H1 (cell line): Measurements from ENCODE around the gene ALG1. TPM values are rescaled to one million over a fixed set of nuclear protein-coding genes. Genes with fewer than 3 reads are reported as not detected.
A peak's percentile ranks its signal among the peaks of the same experiment; 100 is the strongest.

Experiments used
- CTCF ChIA-PET: fragments of 300-600 bp; sonication (Branson Sonifier 250); formaldehyde crosslinking; loops from one replicate; lab custom pipeline; 2021; ENCODE audit not compliant: partially characterized antibody; lab: Charles Lee
- POLR2A ChIA-PET: fragments of 300-600 bp; sonication (Branson Sonifier 250); formaldehyde crosslinking; loops from one replicate; lab custom pipeline; 2021; ENCODE audit warnings: inconsistent platforms; ENCODE audit not compliant: partially characterized antibody; lab: Charles Lee
- DNase-seq, 2 experiments: peaks; one replicate each; pipeline versions ENCODE4 v3.0.0 to v3.0.0-alpha.2; 2010 to 2022; ENCODE audit warnings: low spot score in 2 of 2, low read depth in 1 of 2, mixed read lengths in 1 of 2
- FAIRE-seq: peaks from 2 replicates; lab custom pipeline; 2011; peaks lifted over from hg19 to GRCh38; lab: Jason Lieb, UNC
- H2AFZ ChIP-seq: 2 replicates; pipeline ENCODE4 v1.8.1; 2012; ENCODE audit warnings: low read length, inconsistent platforms
- H2AK5ac ChIP-seq: 2 replicates; pipeline ENCODE4 v1.6.1; 2013; ENCODE audit warnings: low read depth, low read length
- H2BK120ac ChIP-seq: replicated peaks from 2 replicates; pipeline ENCODE3; 2013; ENCODE audit warnings: low read depth, low read length, inconsistent platforms
- H2BK12ac ChIP-seq: 2 replicates; pipeline ENCODE4 v1.6.1; 2013; ENCODE audit warnings: low read depth, low read length
- H2BK15ac ChIP-seq: 2 replicates; pipeline ENCODE4 v1.6.1; 2013; ENCODE audit warnings: low read length
- H2BK20ac ChIP-seq: 2 replicates; pipeline ENCODE4 v1.6.1; 2013; ENCODE audit warnings: low read length
- H2BK5ac ChIP-seq: 2 replicates; pipeline ENCODE4 v1.6.1; 2013; ENCODE audit warnings: low read depth, low read length
- H3K14ac ChIP-seq: 2 replicates; pipeline ENCODE4 v1.6.1; 2013; ENCODE audit warnings: inconsistent platforms; ENCODE audit not compliant: insufficient read length
- H3K18ac ChIP-seq: 2 replicates; pipeline ENCODE4 v1.6.1; 2013; ENCODE audit warnings: low read length; ENCODE audit errors: extremely low read depth
- H3K23ac ChIP-seq: 2 replicates; pipeline ENCODE4 v1.6.1; 2013; ENCODE audit warnings: inconsistent platforms; ENCODE audit not compliant: insufficient read length
- H3K23me2 ChIP-seq: 2 replicates; pipeline ENCODE4 v1.6.1; 2013; ENCODE audit warnings: low read depth, low read length
- H3K27ac ChIP-seq: 2 replicates; pipeline ENCODE4 v1.6.1; 2011; ENCODE audit warnings: low read depth, low read length, inconsistent platforms
- H3K27me3 ChIP-seq, 4 experiments: replicated peaks in 1 of 4; 1 replicate in 1 of 4; 2 replicates in 3 of 4; pipeline versions ENCODE4 v1.6.1 to v1.8.1; 2011 to 2013; ENCODE audit warnings: low read length in 3 of 4, mild to moderate bottlenecking in 3 of 4, inconsistent platforms in 2 of 4, mixed read lengths in 2 of 4, moderate library complexity in 1 of 4; ENCODE audit not compliant: control insufficient read depth in 3 of 4, insufficient read depth in 3 of 4; ENCODE audit errors: extremely low read depth in 1 of 4
- H3K36me3 ChIP-seq, 4 experiments: 2 replicates each; pipeline versions ENCODE4 v1.6.1 to v1.8.1; 2011 to 2013; ENCODE audit warnings: mild to moderate bottlenecking in 4 of 4, low read length in 3 of 4, moderate library complexity in 2 of 4, control low read depth in 1 of 4, inconsistent platforms in 1 of 4; ENCODE audit not compliant: insufficient read depth in 4 of 4, control insufficient read depth in 2 of 4
- H3K4ac ChIP-seq: replicated peaks from 2 replicates; pipeline ENCODE3; 2013; ENCODE audit warnings: low read length, low read depth, mixed read lengths, inconsistent platforms; ENCODE audit not compliant: insufficient read length
- H3K4me1 ChIP-seq, 4 experiments: replicated peaks in 1 of 4; 1 replicate in 1 of 4; 2 replicates in 3 of 4; pipeline versions ENCODE4 v1.6.1 to v1.8.1; 2011 to 2013; ENCODE audit warnings: low read length in 3 of 4, inconsistent platforms in 2 of 4, mixed read lengths in 1 of 4; ENCODE audit not compliant: insufficient read depth in 4 of 4, control insufficient read depth in 3 of 4
- H3K4me2 ChIP-seq, 2 experiments: 2 replicates each; pipeline versions ENCODE4 v1.6.1 to v1.8.1; 2011 to 2013; ENCODE audit warnings: low read depth in 2 of 2, low read length in 2 of 2, control low read depth in 1 of 2, inconsistent platforms in 1 of 2, mild to moderate bottlenecking in 1 of 2; ENCODE audit not compliant: insufficient read depth in 1 of 2
- H3K4me3 ChIP-seq, 4 experiments: fragments of 200-600, 300-600 bp in 1 of 4; sonication (generic), shearing (Covaris generic), sonication (Bioruptor Twin) in 1 of 4; 2 replicates each; pipeline versions ENCODE4 v1.5.1 to v1.8.1; 2011 to 2016; ENCODE audit warnings: low read length in 4 of 4, low read depth in 3 of 4, control low read depth in 2 of 4, inconsistent platforms in 2 of 4, mild to moderate bottlenecking in 2 of 4, mixed read lengths in 1 of 4, moderate library complexity in 1 of 4; ENCODE audit not compliant: insufficient read depth in 2 of 4; ENCODE audit errors: extremely low read depth in 1 of 4
- H3K56ac ChIP-seq: replicated peaks from 2 replicates; pipeline ENCODE3; 2013; ENCODE audit warnings: low read depth, mild to moderate bottlenecking, mixed read lengths, low read length, inconsistent platforms; ENCODE audit not compliant: insufficient read length
- H3K79me1 ChIP-seq: 2 replicates; pipeline ENCODE4 v1.6.1; 2013; ENCODE audit warnings: low read depth, low read length, control low read depth
- H3K79me2 ChIP-seq, 2 experiments: 2 replicates each; pipeline versions ENCODE4 v1.6.1 to v1.8.1; 2012 to 2013; ENCODE audit warnings: low read length in 2 of 2, mild to moderate bottlenecking in 2 of 2, inconsistent platforms in 1 of 2; ENCODE audit not compliant: insufficient read depth in 2 of 2, control insufficient read depth in 1 of 2
- H3K9ac ChIP-seq, 4 experiments: replicated peaks in 1 of 4; 1 replicate in 1 of 4; 2 replicates in 3 of 4; pipeline versions ENCODE4 v1.6.1 to v1.8.1; 2011 to 2013; ENCODE audit warnings: low read depth in 3 of 4, low read length in 3 of 4, control low read depth in 2 of 4, mild to moderate bottlenecking in 2 of 4, moderate library complexity in 2 of 4, inconsistent platforms in 1 of 4; ENCODE audit errors: extremely low read depth in 1 of 4
- H3K9me3 ChIP-seq, 2 experiments: 2 replicates each; pipeline versions ENCODE4 v1.6.1 to v1.8.1; 2012 to 2013; ENCODE audit warnings: mild to moderate bottlenecking in 2 of 2, moderate library complexity in 2 of 2, control low read depth in 1 of 2, inconsistent platforms in 1 of 2, low read depth in 1 of 2, low read length in 1 of 2, mixed read lengths in 1 of 2; ENCODE audit not compliant: insufficient read depth in 2 of 2
- H4K20me1 ChIP-seq, 2 experiments: replicated peaks in 1 of 2; 2 replicates each; pipeline versions ENCODE3 to v1.8.1; 2011 to 2013; ENCODE audit warnings: inconsistent platforms in 2 of 2, low read length in 2 of 2, mild to moderate bottlenecking in 1 of 2; ENCODE audit not compliant: insufficient read depth in 2 of 2, control insufficient read depth in 1 of 2
- H4K5ac ChIP-seq: 2 replicates; pipeline ENCODE4 v1.6.1; 2013; ENCODE audit warnings: low read length, low read depth, mixed read lengths, inconsistent platforms; ENCODE audit not compliant: insufficient read length
- H4K8ac ChIP-seq: 2 replicates; pipeline ENCODE4 v1.8.0; 2013; ENCODE audit warnings: mild to moderate bottlenecking, moderate library complexity, low read length, inconsistent platforms; ENCODE audit not compliant: insufficient read depth; ENCODE audit errors: extremely low read depth
- H4K91ac ChIP-seq: replicated peaks from 2 replicates; pipeline ENCODE3; 2013; ENCODE audit warnings: low read length, mixed read lengths, inconsistent platforms; ENCODE audit not compliant: insufficient read length
- CBX8 ChIP-seq: fragments of 300-800, 300-1000 bp; sonication (generic); IDR thresholded peaks from 2 replicates; pipeline ENCODE4 v1.7.1; 2016; ENCODE audit warnings: low read depth, low read length, borderline replicate concordance
- CREB1 ChIP-seq: IDR thresholded peaks from 2 replicates; pipeline ENCODE4 v1.6.1; 2012; ENCODE audit warnings: inconsistent platforms
- CTBP2 ChIP-seq: IDR thresholded peaks from 2 replicates; pipeline ENCODE4 v1.7.0; 2011; ENCODE audit warnings: borderline replicate concordance, mild to moderate bottlenecking, moderate library complexity, mixed read lengths, low read length; ENCODE audit not compliant: insufficient read depth, insufficient read length
- KDM4A ChIP-seq: IDR thresholded peaks from one replicate; pipeline ENCODE4 v1.7.1; 2012; ENCODE audit warnings: low read depth, mild to moderate bottlenecking, moderate library complexity, low read length, inconsistent platforms; ENCODE audit not compliant: severe bottlenecking
- NANOG ChIP-seq: IDR thresholded peaks from 2 replicates; pipeline ENCODE4 v1.6.1; 2011; ENCODE audit warnings: low read length, low read depth, mild to moderate bottlenecking, inconsistent platforms; ENCODE audit not compliant: insufficient read depth, poor library complexity, severe bottlenecking
- SIN3A ChIP-seq, 2 experiments: IDR thresholded peaks in 1 of 2; conservative IDR thresholded peaks in 1 of 2; 2 replicates each; pipeline ENCODE4 v1.6.1; 2011 to 2012; ENCODE audit warnings: low read length in 2 of 2, improper control_type of control experiment in 1 of 2, low read depth in 1 of 2, mild to moderate bottlenecking in 1 of 2
- WGBS, 2 experiments: shearing (Covaris generic) in 1 of 2; methylation state at CpG; one replicate each; pipeline versions ENCODE4 v1.1.6 to v1.1.7; 2013 to 2015; ENCODE audit warnings: low lambda C conversion rate in 2 of 2, mixed read lengths in 2 of 2, inconsistent platforms in 1 of 2, low coverage in 1 of 2, missing lambda C conversion rate in 1 of 2; ENCODE audit not compliant: insufficient replicate concordance in 2 of 2, insufficient coverage in 1 of 2, insufficient read length in 1 of 2; ENCODE audit errors: extremely low coverage in 1 of 2, missing lambda C conversion rate in 1 of 2; 5-methylcytosine and 5-hydroxymethylcytosine counted together
- polyA plus RNA-seq, 7 experiments: library from polyadenylated mRNA; depleted of rRNA in 3 of 7; stranded (reverse) in 5 of 7; unstranded in 2 of 7; fragments of >200 nt in 5 of 7; fragments of 200-250 nt in 2 of 7; gene quantifications; 1 replicate in 5 of 7; 2 replicates in 1 of 7; 4 replicates in 1 of 7; pipeline versions ENCODE4 v1.2.1 to v1.2.3, GENCODE V29; 2011 to 2013; ENCODE audit warnings: missing spikeins in 2 of 7, mixed read lengths in 2 of 7
- total RNA-seq: library from RNA; stranded (reverse); fragmentation: NEBNext Ultra II Directional; extraction: Animal tissue kit (Norgen Biotek cat#: 25700); gene quantifications from 2 replicates; pipeline ENCODE4 v1.2.1, GENCODE V29; 2021
- TF ChIP-seq, protein P1 (sequence below): IDR thresholded peaks from 2 replicates; pipeline ENCODE4 v1.6.1; 2012; ENCODE audit warnings: inconsistent platforms
- TF ChIP-seq, protein P2 (sequence below): IDR thresholded peaks from 2 replicates; pipeline ENCODE4 v1.6.1; 2012; ENCODE audit warnings: inconsistent platforms
- TF ChIP-seq, protein P3 (sequence below): IDR thresholded peaks from 2 replicates; pipeline ENCODE4 v1.6.1; 2011; ENCODE audit warnings: low read depth, mild to moderate bottlenecking, low read length; ENCODE audit not compliant: insufficient read depth

Gene ALG1
- total and polyA plus RNA-seq, 2 of the 8 experiments (the other 6 are each of a cell fraction or from before 2014, with no cell fraction given): 34.8 to 46.5 TPM

DNA sequence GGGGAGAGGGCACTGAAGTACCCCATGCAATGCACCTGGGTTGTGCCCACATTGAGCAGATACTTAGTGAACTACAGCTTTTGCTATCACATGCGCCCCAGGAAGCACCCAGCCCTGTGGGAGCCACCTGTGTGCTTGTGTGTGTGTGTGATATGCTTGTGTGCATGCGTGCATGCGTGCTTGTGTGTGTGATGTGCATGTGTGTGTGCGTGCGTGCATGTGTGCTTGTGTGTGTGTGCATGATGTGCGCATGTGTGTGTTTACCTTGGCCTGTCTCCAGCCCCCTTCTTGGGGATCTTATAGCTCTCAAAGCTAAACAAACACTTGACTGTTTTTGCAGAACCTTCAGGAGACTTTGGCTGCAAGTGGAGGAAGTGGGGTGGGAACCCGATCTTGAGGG is 6.7 kb upstream of the ALG1 start:
- Histone ChIP-seq H3K9ac (no peak overlapping the region), H3K79me2 (no peaks in the 10 kb centered on the region), H3K56ac (no peak overlapping the region), H3K18ac (no peak overlapping the region), H3K4me1 (peaks cover 0 to 8% (median 5%) of the 10 kb centered on the region in 4 experiments; a peak in 6 of 7 replicates), H3K23me2 (no peaks in the 10 kb centered on the region; the same call in 1 of the 2 replicates), H3K4me3 (no peak overlapping the region), H3K36me3 (no peaks in the 10 kb centered on the region), H2BK15ac (no peak overlapping the region; the same call in 1 of the 2 replicates), H2AK5ac (no peak overlapping the region), H2AFZ (no peak overlapping the region), H3K4me2 (no peak overlapping the region), H3K27ac (no peak overlapping the region), H2BK5ac (peak overlapping the region; percentile 7; the same call in 1 of the 2 replicates), H4K20me1 (no peaks in the 10 kb centered on the region), H2BK20ac (no peak overlapping the region), H3K14ac (no peak overlapping the region), H4K91ac (no peak overlapping the region), H3K4ac (no peak overlapping the region), H4K8ac (no peak overlapping the region), H3K23ac (no peak overlapping the region), H3K79me1 (no peaks in the 10 kb centered on the region), H2BK120ac (no peak overlapping the region), H2BK12ac (no peak overlapping the region), H3K9me3 (no peaks in the 10 kb centered on the region), H4K5ac (no peak overlapping the region), H3K27me3 (0 out of 7 replicates have a peak, but pooled peaks cover 0 to 1% (median 0%) of the 10 kb centered on the region in 4 experiments)
- FAIRE-seq (no peak), DNase-seq (no peak)
- TF ChIP-seq NANOG: no peak
- TF ChIP-seq CREB1: no peak
- TF ChIP-seq, protein P1, sequence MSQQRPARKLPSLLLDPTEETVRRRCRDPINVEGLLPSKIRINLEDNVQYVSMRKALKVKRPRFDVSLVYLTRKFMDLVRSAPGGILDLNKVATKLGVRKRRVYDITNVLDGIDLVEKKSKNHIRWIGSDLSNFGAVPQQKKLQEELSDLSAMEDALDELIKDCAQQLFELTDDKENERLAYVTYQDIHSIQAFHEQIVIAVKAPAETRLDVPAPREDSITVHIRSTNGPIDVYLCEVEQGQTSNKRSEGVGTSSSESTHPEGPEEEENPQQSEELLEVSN: no peak
- TF ChIP-seq, protein P2, sequence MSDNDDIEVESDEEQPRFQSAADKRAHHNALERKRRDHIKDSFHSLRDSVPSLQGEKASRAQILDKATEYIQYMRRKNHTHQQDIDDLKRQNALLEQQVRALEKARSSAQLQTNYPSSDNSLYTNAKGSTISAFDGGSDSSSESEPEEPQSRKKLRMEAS: no peak
- no peak for TF ChIP-seq SIN3A (conservative IDR thresholded peaks at IDR 0.05 in 1 of 2, IDR thresholded peaks at IDR 0.05 in 1 of 2; ENCODE audit: low read depth in 1 of 2, low read length in 2 of 2)
- TF ChIP-seq, protein P3, sequence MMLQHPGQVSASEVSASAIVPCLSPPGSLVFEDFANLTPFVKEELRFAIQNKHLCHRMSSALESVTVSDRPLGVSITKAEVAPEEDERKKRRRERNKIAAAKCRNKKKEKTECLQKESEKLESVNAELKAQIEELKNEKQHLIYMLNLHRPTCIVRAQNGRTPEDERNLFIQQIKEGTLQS: no peak
- TF ChIP-seq CBX8: no peak
- no peak for TF ChIP-seq CTBP2
- no peak for TF ChIP-seq KDM4A
- ChIA-PET CTCF (interaction anchor here (1.0 to 28.8 kb wide), 5 partner anchors 9 to 32 kb away, joined by 3 to 625 read pairs (median 5); partner anchors contain the start of genes ALG1 and EEF2KMT), POLR2A (interaction anchor here (1.9 kb wide), 1 partner anchor 11 kb away, joined by 7 read pairs; no protein-coding TSS in a partner anchor)
- WGBS, 2 experiments: 92% methylated on average over 7 of the region's 7 CpGs; no CpG with 5 or more reads in 1 of the 2 experiments
